Stimulated activated naive CD8-positive, alpha-beta T cell treated with anti-CD3 and anti-CD28 coated beads, Interleukin-15, amount 100 ng/mL, for 72 hours (primary cell): ENCODE results near the gene FGFRL1.

Source experiments
- ATAC-seq: fragments of 150-1000 bp; cut with Tn5 transposase; 2 replicates; pipeline ENCODE4 v1.10.0; 2021; ENCODE audit warnings: mild to moderate bottlenecking, moderate library complexity
- DNase-seq, 2 donors: peaks; one replicate each; pipeline ENCODE4 v3.0.0; 2021 to 2022
- H3K27ac Mint-ChIP-seq, 2 donors: one replicate each; pipeline ENCODE4 v1.8.0; 2022; ENCODE audit warnings: mild to moderate bottlenecking in 2 of 2, mixed read lengths in 2 of 2, moderate library complexity in 2 of 2
- H3K27me3 Mint-ChIP-seq: one replicate; pipeline ENCODE4 v1.8.0; 2022; ENCODE audit warnings: mixed read lengths
- H3K4me1 Mint-ChIP-seq: one replicate; pipeline ENCODE4 v1.8.0; 2022; ENCODE audit warnings: mild to moderate bottlenecking, mixed read lengths
- H3K4me3 Mint-ChIP-seq, 2 donors: one replicate each; pipeline ENCODE4 v1.8.0; 2022; ENCODE audit warnings: mild to moderate bottlenecking in 2 of 2, mixed read lengths in 2 of 2, moderate library complexity in 1 of 2
- H3K9me3 Mint-ChIP-seq, 2 donors: one replicate each; pipeline ENCODE4 v1.8.0; 2022; ENCODE audit warnings: mixed read lengths in 2 of 2

Gene FGFRL1

GRCh38 chr4:1011022-1011665, at the start of gene FGFRL1:
TSS of gene FGFRL1 (plus strand) at chr4:1011626. CDS start at chr4:1012486, 860 bp downstream.
- H3K27me3 Mint-ChIP-seq = peaks cover 33% of the 10 kb centered on the region
- H3K9me3 Mint-ChIP-seq = peaks cover 0 to 6% of the 10 kb centered on the region in 2 donors
- ATAC-seq (peak; percentile 56), DNase-seq (peak; percentile 87 to 88)
- H3K4me3 Mint-ChIP-seq = peak within 1 kb of the TSS; percentile 83 to 89
- peak within 1 kb of the TSS; percentile 19 to 78 for H3K27ac Mint-ChIP-seq
- H3K4me1 Mint-ChIP-seq = peaks cover 28% of the 10 kb centered on the region

GRCh38 chr4:962231-963208, 48.9 kb upstream of the FGFRL1 start:
- ATAC-seq = no peak
- Mint-ChIP-seq H3K27me3 (no peaks in the 10 kb centered on the region), H3K4me3 (peak overlapping the region in 1 of 2 donors; percentile 27), H3K27ac (peak overlapping the region in 1 of 2 donors; percentile 59), H3K4me1 (no peaks in the 10 kb centered on the region), H3K9me3 (no peaks in the 10 kb centered on the region)
- no peak for DNase-seq

- no peak for ATAC-seq
- Mint-ChIP-seq H3K9me3 (no peaks in the 10 kb centered on the region), H3K27me3 (no peaks in the 10 kb centered on the region), H3K4me3 (no peak overlapping the region), H3K27ac (peak overlapping the region in 1 of 2 donors; percentile 27), H3K4me1 (peaks cover under 1% of the 10 kb centered on the region)
- DNase-seq = no peak
These were observed 47.9 kb upstream of the FGFRL1 start for GRCh38 chr4:963276-964225.

- no peak overlapping the region for H3K4me3 Mint-ChIP-seq
- H3K27ac Mint-ChIP-seq = peak overlapping the region in 1 of 2 donors; percentile 33
- H3K4me1 Mint-ChIP-seq = peaks cover 9% of the 10 kb centered on the region
- ATAC-seq (no peak), DNase-seq (no peak)
- H3K9me3 Mint-ChIP-seq = no peaks in the 10 kb centered on the region
- H3K27me3 Mint-ChIP-seq = no peaks in the 10 kb centered on the region
These were observed 46.9 kb upstream of the FGFRL1 start for GRCh38 chr4:964346-965025.

GRCh38 chr4:965048-965765, 46.2 kb upstream of the FGFRL1 start:
- Mint-ChIP-seq H3K27me3 (no peaks in the 10 kb centered on the region), H3K27ac (no peak overlapping the region), H3K4me3 (no peak overlapping the region), H3K4me1 (peaks cover 13% of the 10 kb centered on the region), H3K9me3 (no peaks in the 10 kb centered on the region)
- DNase-seq = no peak
- ATAC-seq = no peak

GRCh38 chr4:965766-966134, 45.7 kb upstream of the FGFRL1 start:
- no peak overlapping the region for H3K27ac Mint-ChIP-seq
- H3K9me3 Mint-ChIP-seq = no peaks in the 10 kb centered on the region
- H3K27me3 Mint-ChIP-seq = no peaks in the 10 kb centered on the region
- no peak overlapping the region for H3K4me3 Mint-ChIP-seq
- peaks cover 18% of the 10 kb centered on the region for H3K4me1 Mint-ChIP-seq
- ATAC-seq = no peak
- DNase-seq = no peak

- ATAC-seq = no peak
- Mint-ChIP-seq H3K4me3 (no peak overlapping the region), H3K9me3 (no peaks in the 10 kb centered on the region), H3K4me1 (peaks cover 26% of the 10 kb centered on the region), H3K27me3 (no peaks in the 10 kb centered on the region), H3K27ac (no peak overlapping the region)
- no peak for DNase-seq
These were observed 44.9 kb upstream of the FGFRL1 start for GRCh38 chr4:966266-967112.

GRCh38 chr4:967113-968104, 44.0 kb upstream of the FGFRL1 start:
- Mint-ChIP-seq H3K4me3 (no peak overlapping the region), H3K4me1 (peaks cover 35% of the 10 kb centered on the region), H3K9me3 (no peaks in the 10 kb centered on the region), H3K27ac (no peak overlapping the region), H3K27me3 (no peaks in the 10 kb centered on the region)
- ATAC-seq (peak; percentile 27), DNase-seq (no peak)

- DNase-seq (no peak), ATAC-seq (no peak)
- Mint-ChIP-seq H3K4me3 (no peak overlapping the region), H3K9me3 (no peaks in the 10 kb centered on the region), H3K4me1 (peaks cover 36% of the 10 kb centered on the region), H3K27ac (no peak overlapping the region), H3K27me3 (no peaks in the 10 kb centered on the region)
These were observed 43.2 kb upstream of the FGFRL1 start for GRCh38 chr4:968221-968620.

- no peaks in the 10 kb centered on the region for H3K9me3 Mint-ChIP-seq
- H3K27ac Mint-ChIP-seq = no peak overlapping the region
- ATAC-seq = no peak
- H3K4me1 Mint-ChIP-seq = peaks cover 36% of the 10 kb centered on the region
- H3K4me3 Mint-ChIP-seq = peak overlapping the region in 1 of 2 donors; percentile 48
- DNase-seq = no peak
- H3K27me3 Mint-ChIP-seq = no peaks in the 10 kb centered on the region
These were observed 42.6 kb upstream of the FGFRL1 start for GRCh38 chr4:968621-969394.

GRCh38 chr4:970046-970745, 41.2 kb upstream of the FGFRL1 start:
- peak overlapping the region in 1 of 2 donors; percentile 1 for H3K4me3 Mint-ChIP-seq
- no peak for ATAC-seq
- no peaks in the 10 kb centered on the region for H3K27me3 Mint-ChIP-seq
- DNase-seq = no peak
- H3K27ac Mint-ChIP-seq = no peak overlapping the region
- H3K9me3 Mint-ChIP-seq = no peaks in the 10 kb centered on the region
- peaks cover 36% of the 10 kb centered on the region for H3K4me1 Mint-ChIP-seq
